Cardiac fibroblast (primary cell): ENCODE measurements around the gene TESK2.
A peak's percentile ranks its signal among the peaks of the same experiment; 100 is the strongest.
"Not testable (repeated sequence)": the region's sequence is repeated elsewhere in the genome, so short reads cannot be mapped to it uniquely, and the experiment has no call there.

Experiments used
- DNase-seq, 2 donors: peaks; one replicate each; pipeline versions ENCODE4 v3.0.0 to v3.0.0-alpha.2; 2010; ENCODE audit warnings: low read depth in 2 of 2
- H3K4me3 ChIP-seq, 2 donors: replicated peaks in 1 of 2; 1 replicate in 1 of 2; 2 replicates in 1 of 2; pipeline ENCODE4 v1.5.1; 2011; ENCODE audit warnings: low read depth in 2 of 2, low read length in 2 of 2, mild to moderate bottlenecking in 2 of 2, moderate library complexity in 1 of 2
- TF ChIP-seq, protein P1 (sequence below): IDR thresholded peaks from one replicate; pipeline ENCODE4 v1.5.1; 2011; ENCODE audit warnings: low read depth, mild to moderate bottlenecking, low read length, inconsistent platforms

Gene TESK2

GRCh38 chr1:45478121-45478814 is 12.7 kb downstream of the TESK2 start:
- H3K4me3 ChIP-seq = no peak overlapping the region
- TF ChIP-seq, protein P1, sequence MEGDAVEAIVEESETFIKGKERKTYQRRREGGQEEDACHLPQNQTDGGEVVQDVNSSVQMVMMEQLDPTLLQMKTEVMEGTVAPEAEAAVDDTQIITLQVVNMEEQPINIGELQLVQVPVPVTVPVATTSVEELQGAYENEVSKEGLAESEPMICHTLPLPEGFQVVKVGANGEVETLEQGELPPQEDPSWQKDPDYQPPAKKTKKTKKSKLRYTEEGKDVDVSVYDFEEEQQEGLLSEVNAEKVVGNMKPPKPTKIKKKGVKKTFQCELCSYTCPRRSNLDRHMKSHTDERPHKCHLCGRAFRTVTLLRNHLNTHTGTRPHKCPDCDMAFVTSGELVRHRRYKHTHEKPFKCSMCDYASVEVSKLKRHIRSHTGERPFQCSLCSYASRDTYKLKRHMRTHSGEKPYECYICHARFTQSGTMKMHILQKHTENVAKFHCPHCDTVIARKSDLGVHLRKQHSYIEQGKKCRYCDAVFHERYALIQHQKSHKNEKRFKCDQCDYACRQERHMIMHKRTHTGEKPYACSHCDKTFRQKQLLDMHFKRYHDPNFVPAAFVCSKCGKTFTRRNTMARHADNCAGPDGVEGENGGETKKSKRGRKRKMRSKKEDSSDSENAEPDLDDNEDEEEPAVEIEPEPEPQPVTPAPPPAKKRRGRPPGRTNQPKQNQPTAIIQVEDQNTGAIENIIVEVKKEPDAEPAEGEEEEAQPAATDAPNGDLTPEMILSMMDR = no peak
- peak in 1 of 2 donors; percentile 7 for DNase-seq

GRCh38 chr1:45477646-45478045 is 13.3 kb downstream of the TESK2 start:
- DNase-seq = no peak
- no peak overlapping the region for H3K4me3 ChIP-seq
- TF ChIP-seq, protein P1 = no peak

- not testable (repeated sequence) for H3K4me3 ChIP-seq, DNase-seq
Observed at GRCh38 chr1:45474194-45474593, 16.8 kb downstream of the TESK2 start.

DNA sequence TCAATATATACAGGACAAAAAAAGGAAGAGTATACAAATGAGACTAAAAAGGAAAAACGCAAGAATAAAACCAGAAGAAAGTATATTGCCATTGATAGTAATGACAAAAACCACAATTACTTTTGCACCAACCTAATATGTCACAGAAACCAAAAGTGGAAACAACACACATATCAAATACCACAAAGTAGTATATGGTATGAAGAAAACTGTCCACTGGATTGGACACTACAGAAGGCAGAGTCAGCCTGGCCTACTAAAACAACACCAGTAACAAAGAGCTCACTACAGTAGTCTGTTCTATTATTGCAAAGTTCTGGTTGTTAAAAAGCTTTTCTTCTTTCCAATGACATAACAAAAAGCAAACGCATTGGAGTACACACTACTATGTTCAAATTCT is 17.7 kb downstream of the TESK2 start:
- H3K4me3 ChIP-seq = no peak overlapping the region
- TF ChIP-seq, protein P1 = no peak
- DNase-seq = no peak

DNA sequence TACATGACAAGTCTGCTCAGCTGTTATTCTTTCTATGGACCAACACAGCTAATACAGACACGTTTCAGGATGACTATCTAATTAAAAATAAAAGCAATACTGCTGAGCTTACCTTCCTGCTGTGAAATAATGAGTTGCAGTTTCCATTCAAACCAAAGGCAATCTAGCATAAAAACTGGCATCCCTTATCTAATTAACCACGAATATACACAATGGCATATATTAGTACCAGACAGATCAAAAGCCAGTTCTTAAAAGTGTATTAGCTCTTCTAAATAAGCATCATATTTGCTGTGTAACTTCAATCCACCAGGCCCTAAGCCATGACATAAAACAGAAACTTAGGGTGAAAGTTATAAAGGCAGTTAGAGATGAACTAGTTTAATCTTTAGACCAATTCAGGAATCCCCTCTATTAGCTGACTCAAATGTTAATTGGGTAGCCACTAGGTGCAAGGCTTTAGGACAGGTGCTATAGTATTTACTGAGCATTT is 20.6 kb downstream of the TESK2 start:
- no peak overlapping the region for H3K4me3 ChIP-seq
- DNase-seq = no peak
- TF ChIP-seq, protein P1 = no peak

DNA sequence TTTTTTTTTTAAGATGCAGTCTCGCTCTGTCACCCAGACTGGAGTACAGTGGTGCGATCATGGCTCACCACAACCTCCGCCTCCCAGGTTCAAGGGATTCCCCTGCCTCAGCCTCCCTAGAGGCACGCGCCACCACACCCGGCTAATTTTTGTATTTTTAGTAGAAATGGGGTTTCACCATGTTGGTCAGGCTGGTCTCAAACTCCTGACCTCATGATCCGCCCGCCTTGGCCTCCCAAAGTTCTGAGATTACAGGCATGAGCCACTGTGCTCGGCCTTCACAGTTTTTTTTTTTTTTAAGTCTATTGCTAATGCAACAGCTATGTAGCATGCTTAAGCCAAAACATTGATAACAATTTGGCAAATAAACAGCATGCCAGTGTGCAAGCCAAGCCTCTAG is 23.6 kb downstream of the TESK2 start:
- not testable (repeated sequence) for H3K4me3 ChIP-seq
- DNase-seq = peak in 1 of 2 donors; percentile 39

DNA sequence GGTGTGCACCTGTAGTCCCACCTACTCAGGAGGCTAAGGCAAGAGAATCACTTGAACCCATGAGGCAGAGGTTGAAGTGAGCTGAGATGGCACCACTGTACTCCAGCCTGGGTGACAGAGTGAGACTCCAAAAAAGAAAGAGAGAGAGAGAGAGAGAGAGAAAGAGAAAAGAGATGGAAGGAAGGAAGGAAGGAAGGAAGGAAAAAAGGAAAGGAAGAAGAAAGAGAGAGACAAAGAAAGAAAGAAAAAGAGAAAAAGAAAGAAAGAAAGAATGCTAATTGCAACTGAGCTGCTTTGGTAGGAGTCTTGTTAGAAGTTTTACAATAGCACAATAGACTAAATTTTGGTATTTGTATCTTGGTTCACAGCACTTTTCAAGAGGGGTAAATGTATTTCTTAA is 25.7 kb downstream of the TESK2 start:
- TF ChIP-seq, protein P1 = no peak
- no peak for DNase-seq
- H3K4me3 ChIP-seq = no peak overlapping the region

DNA sequence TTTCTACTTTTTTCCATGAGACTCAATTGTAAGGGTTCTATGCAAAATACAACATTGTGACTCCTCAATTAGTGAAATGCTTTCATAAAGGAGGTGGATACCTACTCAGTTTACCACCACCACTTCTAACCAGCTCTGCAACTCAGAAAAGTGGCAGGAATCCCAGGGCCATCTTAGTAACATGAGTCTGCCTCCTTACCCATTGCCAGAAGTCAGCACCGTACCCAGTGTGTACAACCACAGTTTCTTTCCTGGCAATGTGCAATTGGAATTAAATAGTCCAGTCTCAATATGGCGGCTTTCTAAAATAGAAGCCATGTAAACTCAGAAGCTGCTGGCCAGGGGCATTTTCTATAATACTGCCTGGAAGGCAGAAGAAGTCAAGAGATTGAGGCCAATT is 32.1 kb downstream of the TESK2 start:
- TF ChIP-seq, protein P1 = no peak
- no peak overlapping the region for H3K4me3 ChIP-seq
- DNase-seq = no peak
